T-helper 1 cell treated with Interleukin-12 subunit alpha and Interleukin-12 subunit beta and Interleukin-4 antibody, amounts not matched to agents 30 ng/mL and 1 ng/mL, for 36 hours (primary cell): Measurements from ENCODE around the gene RHBDD1. TPM values are rescaled to one million over a fixed set of nuclear protein-coding genes. Genes with fewer than 3 reads are reported as not detected.

Experiments used
- intact Hi-C: fragments of 100-400 bp; cut with micrococcal nuclease; formaldehyde crosslinking; loops from one replicate; pipeline ENCODE4 v1.15.1; 2024
- total RNA-seq: library from RNA; stranded (reverse); gene quantifications from 2 replicates; pipeline ENCODE4 v1.2.3, GENCODE V29; 2022

The RHBDD1 gene
- total RNA-seq, 1 donor from 2014 or later = 38.7 TPM

DNA sequence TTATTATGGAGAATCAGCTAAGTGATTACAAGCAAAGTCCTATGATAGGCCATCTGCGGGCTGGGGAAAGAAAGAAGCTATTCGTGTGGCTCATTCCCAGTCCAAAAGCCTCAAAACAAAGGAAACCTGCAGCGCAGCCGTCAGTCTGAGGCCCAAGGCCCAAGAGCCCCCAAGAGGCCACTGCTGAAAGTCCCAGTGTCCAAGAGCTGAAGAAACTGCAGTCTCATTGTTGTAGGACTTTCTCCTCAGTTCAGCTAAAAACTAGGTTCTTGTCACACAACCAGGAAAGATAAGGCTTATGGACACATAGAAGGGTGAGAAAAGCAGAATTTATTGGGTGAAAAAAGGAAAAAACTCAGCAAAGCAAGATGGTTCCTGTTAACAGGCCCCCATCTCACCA lies 143.2 kb downstream of the RHBDD1 start:
- intact Hi-C loops = no loop called here

- intact Hi-C loops = loop anchor here (5.0 to 10.0 kb wide), 3 partner anchors 330 to 557 kb away; no protein-coding TSS in a partner anchor
Observed at GRCh38 chr2:226981791-226982326, 146.0 kb downstream of the RHBDD1 start.

DNA sequence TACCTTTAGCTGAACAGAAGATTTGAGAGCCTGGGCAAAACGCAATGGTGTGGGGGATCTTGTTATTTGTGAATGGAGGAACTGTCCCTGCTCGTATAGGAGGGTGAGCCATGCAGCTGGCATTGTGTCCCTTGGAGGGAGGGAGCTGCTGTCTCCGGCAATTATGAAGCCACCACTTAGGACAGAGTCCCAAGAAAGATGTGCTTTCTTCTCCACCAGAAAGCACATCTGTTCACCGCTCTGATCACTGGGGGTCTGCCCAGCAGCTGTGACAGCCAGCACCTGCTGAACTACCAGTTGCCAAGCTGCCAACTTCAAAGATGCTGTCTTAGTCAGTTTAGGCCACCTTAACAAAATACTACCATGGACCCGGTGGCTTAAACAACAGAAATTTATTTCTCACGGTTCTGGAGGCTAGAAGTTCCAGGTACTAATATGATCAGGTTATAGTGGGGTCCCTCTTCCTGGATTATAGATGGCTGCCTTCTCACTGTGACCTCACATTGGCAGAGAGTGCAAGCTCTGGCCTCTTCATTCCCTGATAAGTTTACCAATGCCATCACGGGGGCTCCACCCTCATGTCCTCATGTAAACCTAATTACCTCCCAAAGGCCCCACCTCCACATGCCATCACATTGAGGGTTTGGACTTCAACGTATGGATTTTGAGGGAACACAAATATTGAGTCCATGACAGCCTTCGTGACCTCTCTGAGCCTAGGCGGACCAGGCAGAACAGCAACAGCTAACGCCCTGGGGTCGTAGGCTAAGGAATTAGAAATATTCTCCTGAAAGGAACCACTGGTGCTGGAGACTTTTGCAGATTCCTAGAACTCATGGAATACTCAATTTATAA lies 148.3 kb downstream of the RHBDD1 start:
- intact Hi-C loops = loop anchor here (2.0 to 10.0 kb wide), 4 partner anchors 332 to 1323 kb away; no protein-coding TSS in a partner anchor

DNA sequence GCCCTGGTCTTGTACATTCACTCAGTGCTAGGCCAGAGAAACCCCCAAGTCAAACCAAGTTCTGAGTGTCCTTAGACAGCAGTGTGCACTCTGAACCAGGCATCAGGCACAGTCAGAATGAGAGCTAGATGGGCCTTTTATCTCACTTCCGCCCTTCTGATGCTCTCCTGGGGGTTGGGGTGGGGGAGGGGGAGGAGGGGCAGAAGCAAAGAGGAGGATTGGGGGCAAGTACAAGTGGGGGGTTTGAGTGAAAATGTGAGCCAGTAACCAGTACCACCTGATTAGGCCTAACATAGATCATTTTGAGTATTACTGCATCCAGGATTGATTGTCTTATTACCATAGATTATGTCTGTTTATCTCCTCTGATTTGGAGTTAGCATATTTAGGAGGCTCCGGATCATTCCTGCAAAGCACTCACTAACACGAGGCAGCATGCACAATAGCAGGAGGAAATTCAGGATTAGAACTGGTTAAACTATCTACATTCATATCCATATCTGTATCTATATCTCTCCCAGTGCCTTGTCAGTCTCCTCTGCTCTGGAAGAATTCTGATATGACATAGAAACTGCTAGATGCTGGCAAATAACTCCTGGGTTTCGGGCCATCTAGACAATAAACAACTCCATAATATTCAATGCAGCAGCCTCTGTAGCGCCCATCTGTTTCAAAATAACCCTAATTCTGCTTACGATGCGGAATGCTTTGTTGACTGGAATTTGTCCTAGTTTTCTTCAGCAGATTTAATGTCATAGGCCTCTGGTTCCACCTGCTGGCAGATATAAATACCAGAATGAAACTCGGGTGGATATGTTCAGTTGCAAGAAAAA lies 149.1 kb downstream of the RHBDD1 start:
- intact Hi-C loops = loop anchor here (1.0 to 10.0 kb wide), 11 partner anchors 14 to 1703 kb away; no protein-coding TSS in a partner anchor

GRCh38 chr2:226985583-226985946 lies 149.7 kb downstream of the RHBDD1 start:
- intact Hi-C loops = loop anchor here (1.0 to 10.0 kb wide), 10 partner anchors 14 to 1703 kb away; no protein-coding TSS in a partner anchor

DNA sequence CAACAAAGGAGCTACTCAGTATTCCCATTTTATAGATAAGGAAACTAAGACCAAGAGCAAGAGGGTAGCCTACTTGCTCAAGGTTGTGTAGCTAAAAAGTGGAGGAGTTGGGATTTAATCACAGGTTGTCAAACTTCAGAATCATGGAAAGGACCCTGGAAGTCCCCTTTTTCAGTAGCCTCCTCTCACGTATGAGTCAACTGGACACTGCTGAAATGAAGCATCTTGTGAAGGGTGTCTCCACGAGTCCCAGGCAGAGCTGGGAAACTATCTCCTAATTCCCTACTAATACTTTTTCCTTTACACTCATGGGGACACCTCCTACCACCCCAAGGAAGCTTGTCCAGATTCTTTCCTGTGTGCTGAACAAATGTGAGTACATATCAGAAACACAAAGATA lies 155.8 kb downstream of the RHBDD1 start:
- intact Hi-C loops = no loop called here

GRCh38 chr2:226993171-226993570 lies 157.3 kb downstream of the RHBDD1 start:
- intact Hi-C loops = no loop called here

- intact Hi-C loops = no loop called here
Observed at GRCh38 chr2:226994775-226995174, 158.9 kb downstream of the RHBDD1 start.

- intact Hi-C loops = no loop called here
Observed at GRCh38 chr2:226995625-226996041, 159.8 kb downstream of the RHBDD1 start.

- intact Hi-C loops = no loop called here
Observed at GRCh38 chr2:226999661-227000060, 163.8 kb downstream of the RHBDD1 start.

DNA sequence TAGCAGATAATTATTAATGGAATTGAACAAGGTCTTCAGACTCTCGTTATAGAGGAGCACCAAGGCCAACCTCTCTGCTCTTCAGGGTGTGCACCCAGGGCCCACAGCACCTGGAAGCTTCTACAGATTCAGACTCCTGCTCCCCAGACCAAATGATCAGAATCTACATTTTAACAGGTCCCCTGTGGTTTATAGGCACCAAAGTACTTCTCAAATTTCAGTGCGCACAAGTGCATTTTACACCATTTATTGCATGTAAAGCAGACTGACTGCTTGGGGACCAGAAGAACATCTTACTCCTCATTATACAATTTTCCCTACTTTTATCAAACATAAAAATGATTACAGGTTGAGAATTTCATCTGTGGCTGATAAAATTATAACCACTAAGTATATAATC lies 164.3 kb downstream of the RHBDD1 start:
- intact Hi-C loops = no loop called here

DNA sequence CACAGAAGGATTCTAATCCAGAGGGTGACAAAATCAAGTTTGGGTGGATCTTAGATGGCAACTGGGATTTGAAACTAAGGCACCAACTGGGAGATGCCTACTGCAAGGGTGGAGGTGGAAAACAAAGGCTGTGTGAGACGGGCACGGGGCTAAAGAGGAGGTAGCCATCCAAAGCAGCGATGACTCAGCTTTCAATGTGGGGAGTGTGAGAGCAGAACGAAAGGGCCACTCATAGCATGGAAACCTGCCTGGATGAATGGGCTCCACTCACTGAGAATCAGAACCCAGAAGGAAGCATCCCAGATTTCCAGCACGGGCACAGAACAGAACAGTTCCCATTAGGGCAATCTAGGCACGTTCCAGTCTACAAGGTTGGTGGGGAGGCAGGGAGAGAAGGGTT lies 168.6 kb downstream of the RHBDD1 start:
- intact Hi-C loops = no loop called here

DNA sequence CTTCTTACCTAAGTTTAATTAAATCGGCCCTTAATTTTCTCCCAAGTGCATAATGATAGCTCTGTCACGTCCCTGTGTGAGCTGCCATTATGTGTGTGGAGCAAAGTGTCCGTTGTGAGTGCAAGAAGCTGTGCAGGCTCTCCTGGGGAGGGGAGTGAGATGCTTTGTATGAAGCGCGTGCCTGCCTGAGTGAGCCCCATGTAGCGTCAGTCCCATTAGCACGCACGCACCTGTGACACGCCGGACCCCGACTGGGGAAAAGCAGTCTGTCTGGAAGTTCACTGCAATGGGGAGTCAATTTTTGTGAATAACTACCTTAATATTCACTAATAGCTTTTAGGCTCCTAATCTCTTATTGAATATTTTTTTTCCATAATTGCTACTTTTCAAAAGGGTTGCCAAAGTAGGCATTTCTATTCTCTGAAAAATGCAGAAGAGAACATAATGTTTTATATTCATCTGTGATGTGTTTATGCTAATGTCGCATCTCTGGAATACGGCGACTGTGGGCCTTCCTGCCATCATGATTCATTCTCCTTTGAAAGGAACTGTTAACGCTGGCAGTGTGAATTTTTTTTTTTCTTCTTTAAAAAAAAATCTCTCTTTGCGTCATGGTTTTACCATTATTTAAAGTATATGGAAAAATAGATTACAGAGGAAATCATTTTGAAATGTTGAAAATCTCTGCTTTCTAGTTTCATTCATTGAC lies 170.5 kb downstream of the RHBDD1 start:
- intact Hi-C loops = no loop called here

DNA sequence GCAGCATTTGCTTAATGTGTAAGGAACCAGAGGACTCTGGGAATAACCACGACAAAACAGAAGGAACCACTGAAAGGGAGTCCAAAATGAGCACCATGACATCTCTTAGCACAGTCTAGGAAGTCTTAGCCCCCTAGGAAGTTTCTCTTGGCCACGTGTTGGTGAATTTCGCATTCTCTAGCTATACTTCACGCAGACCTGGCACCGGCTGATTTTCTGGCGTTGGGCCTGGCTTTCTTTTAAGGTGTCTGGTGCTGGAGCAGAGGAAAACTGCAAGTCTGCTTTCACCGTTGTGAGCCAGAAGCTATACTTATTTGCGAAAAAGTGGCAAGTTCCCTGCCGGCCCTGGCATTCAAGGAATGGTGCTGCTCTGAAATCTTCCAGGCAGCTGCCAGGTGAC lies 171.3 kb downstream of the RHBDD1 start:
- intact Hi-C loops = no loop called here

- intact Hi-C loops = no loop called here
Observed at GRCh38 chr2:227007940-227008339, 172.1 kb downstream of the RHBDD1 start.

DNA sequence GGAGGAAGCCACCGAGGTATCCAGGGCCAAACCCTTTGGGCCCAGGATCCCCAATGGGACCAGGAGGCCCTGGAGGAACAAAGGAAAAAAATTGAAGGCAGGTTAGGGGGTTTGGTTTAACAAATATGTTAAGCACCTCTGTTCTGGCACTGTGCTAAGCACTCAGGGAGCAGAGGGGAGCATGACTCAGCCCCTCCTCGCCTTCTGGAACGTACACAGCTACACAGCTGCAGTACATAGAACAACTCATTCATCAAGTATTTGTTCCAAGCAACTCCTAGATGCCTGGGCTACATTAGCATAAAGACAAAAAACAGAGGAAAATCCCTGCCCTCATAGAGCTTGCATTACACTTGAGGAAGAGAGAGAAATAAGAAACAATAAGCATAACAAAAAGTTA lies 174.6 kb downstream of the RHBDD1 start:
- intact Hi-C loops = no loop called here

DNA sequence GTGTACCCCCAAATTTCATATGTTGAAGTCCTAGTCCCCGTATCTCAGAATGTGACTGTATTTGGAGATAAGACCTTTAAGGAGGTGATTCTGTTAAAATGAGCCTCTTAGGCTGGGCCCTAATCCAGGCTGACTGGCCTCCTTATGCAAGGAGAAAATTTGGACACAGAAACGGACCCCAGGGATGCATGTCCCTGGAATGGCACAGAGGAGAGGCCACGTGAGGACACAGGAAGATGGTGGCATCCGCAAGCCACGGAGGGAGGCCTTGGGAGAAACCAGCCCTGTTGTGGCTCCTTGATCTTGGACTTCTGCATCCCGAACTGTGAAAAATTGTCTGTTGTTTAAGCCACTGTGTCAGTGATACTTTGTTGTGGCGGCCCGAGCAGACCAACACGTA lies 177.5 kb downstream of the RHBDD1 start:
- intact Hi-C loops = no loop called here

DNA sequence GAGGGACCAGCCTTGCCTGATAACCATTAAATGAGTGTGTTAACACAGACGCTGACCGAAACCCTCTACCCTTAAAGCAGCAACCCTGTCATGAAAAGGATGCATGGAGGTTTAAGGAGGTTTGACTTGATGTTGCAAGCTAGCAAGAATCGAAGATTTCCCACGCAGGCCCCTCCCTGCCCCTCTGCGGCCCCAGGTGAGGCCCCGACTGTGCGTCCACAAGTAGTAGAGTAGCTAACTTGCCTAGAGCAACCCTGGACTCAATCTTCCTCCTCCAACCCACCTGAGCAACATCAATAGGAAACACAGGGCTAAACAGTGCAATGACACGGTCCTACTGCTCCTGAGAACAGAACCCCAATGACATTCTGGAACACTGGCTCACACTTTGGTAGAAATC lies 178.0 kb downstream of the RHBDD1 start:
- intact Hi-C loops = no loop called here

GRCh38 chr2:227016894-227017293 lies 181.0 kb downstream of the RHBDD1 start:
- intact Hi-C loops = no loop called here

GRCh38 chr2:227020416-227020815 lies 184.6 kb downstream of the RHBDD1 start:
- intact Hi-C loops = no loop called here

GRCh38 chr2:227022608-227023007 lies 186.8 kb downstream of the RHBDD1 start:
- intact Hi-C loops = no loop called here
